Measurements from ENCODE around the gene PSMG2. TPM values are rescaled to one million over a fixed set of nuclear protein-coding genes. Genes with fewer than 3 reads are reported as not detected.
A peak's percentile ranks its signal among the peaks of the same experiment; 100 is the strongest.

The PSMG2 gene
- polyA plus RNA-seq, 3 donors from 2014 or later = 74.9 to 96.6 (median 81.6) TPM

GRCh38 chr18:12692206-12692605, 10.6 kb upstream of the PSMG2 start:
- DNase-seq = no peak
- Mint-ChIP-seq H3K27me3 (ENCODE audit: low read depth in 3 of 3) (no peaks in the 10 kb centered on the region), H3K4me3 (no peak overlapping the region), H3K27ac (peak overlapping the region in 1 of 6 donors; percentile 29), H3K4me1 (no peaks in the 10 kb centered on the region), H3K36me3 (peaks cover 6 to 21% (median 10%) of the 10 kb centered on the region in 3 donors), H3K9me3 (no peaks in the 10 kb centered on the region)

DNA sequence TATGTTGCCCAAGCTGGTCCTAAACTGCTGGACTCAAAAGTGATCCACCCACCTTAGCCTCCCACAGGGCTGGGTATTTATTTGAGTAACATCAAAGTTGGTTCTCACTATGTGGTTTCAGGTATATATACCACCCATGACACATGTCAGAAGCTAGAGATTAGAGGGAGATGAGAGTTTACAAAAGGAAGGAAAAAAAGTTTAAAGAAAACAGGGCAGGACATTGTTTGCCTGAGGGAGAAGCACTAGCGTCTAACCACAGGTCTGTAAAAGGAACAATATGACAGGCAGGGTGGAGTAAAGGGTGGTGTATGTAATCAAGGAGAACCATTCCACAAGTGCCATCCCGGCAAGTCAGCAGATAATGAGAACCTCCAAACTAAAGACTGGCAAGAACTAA, 8.8 kb upstream of the PSMG2 start:
- Mint-ChIP-seq H3K27ac (peak overlapping the region in 1 of 6 donors; percentile 0), H3K4me1 (no peaks in the 10 kb centered on the region), H3K36me3 (peaks cover 6 to 27% (median 10%) of the 10 kb centered on the region in 3 donors), H3K4me3 (no peak overlapping the region), H3K9me3 (no peaks in the 10 kb centered on the region), H3K27me3 (ENCODE audit: low read depth in 3 of 3) (no peaks in the 10 kb centered on the region)
- no peak for DNase-seq

- DNase-seq = no peak
- Mint-ChIP-seq H3K9me3 (no peaks in the 10 kb centered on the region), H3K4me3 (no peak overlapping the region), H3K36me3 (peaks cover 0 to 13% (median 0%) of the 10 kb centered on the region in 3 donors), H3K27me3 (ENCODE audit: low read depth in 3 of 3) (peaks cover 0 to 5% (median 0%) of the 10 kb centered on the region in 3 donors), H3K27ac (no peak overlapping the region), H3K4me1 (peaks cover 34 to 38% of the 10 kb centered on the region in 2 donors)
Measured at GRCh38 chr18:12699747-12700146, 3.1 kb upstream of the PSMG2 start.

DNA sequence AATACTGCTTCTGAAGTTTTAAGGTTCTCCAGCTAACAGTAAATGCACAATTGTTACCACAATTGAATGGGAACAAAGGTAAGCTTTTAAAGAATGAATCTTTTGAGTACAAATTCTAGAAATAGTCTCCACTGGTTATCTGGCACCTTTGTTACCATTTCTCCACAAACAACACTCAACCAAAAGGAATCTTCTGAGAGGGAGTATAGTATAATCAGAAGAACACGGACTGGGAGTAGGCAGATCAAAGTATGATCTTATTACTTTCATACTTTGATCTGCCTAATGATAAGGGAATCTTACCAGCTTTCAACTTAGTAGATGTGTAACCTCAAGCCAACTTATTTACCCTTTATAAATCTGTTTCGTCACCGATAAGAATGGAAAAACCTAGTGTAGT, 1.7 kb upstream of the PSMG2 start:
- H3K36me3 Mint-ChIP-seq = peaks cover 0 to 8% (median 0%) of the 10 kb centered on the region in 3 donors
- H3K27ac Mint-ChIP-seq = peak overlapping the region; percentile 93 to 99 (median 96)
- peaks cover 44 to 51% of the 10 kb centered on the region in 2 donors for H3K4me1 Mint-ChIP-seq
- DNase-seq = no peak
- no peaks in the 10 kb centered on the region for H3K9me3 Mint-ChIP-seq
- H3K4me3 Mint-ChIP-seq = peak overlapping the region; percentile 91 to 98 (median 94)
- H3K27me3 Mint-ChIP-seq (ENCODE audit: low read depth in 3 of 3) = peaks cover 0 to 5% (median 0%) of the 10 kb centered on the region in 3 donors

DNA sequence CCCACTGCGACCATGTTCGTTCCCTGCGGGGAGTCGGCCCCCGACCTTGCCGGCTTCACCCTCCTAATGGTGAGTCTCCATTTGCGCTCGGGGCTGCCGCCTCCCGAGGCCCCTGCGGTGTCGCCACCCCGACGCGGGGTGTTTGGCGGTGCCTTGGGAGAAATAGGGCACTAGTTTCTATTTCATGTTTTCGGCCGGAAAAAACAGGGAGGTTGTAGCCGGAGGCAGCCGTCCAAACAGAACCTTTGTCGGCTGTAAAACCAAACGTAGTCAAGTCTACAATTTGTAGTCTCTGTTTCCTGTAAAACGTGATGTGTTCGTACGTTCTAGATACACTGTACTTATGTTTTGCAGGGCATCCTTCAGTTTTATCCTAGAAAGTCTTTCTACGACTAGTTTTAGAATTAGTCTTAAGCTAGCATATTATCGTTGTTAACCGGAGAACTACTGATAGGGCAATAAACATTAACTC, 290 bp downstream of the PSMG2 start:
- Mint-ChIP-seq H3K27ac (peak overlapping the region; percentile 93 to 99 (median 96)), H3K9me3 (no peaks in the 10 kb centered on the region), H3K4me3 (peak overlapping the region; percentile 91 to 98 (median 94)), H3K36me3 (peaks cover 3 to 17% (median 8%) of the 10 kb centered on the region in 3 donors), H3K4me1 (peaks cover 46 to 60% of the 10 kb centered on the region in 2 donors), H3K27me3 (ENCODE audit: low read depth in 3 of 3) (peaks cover 0 to 5% (median 0%) of the 10 kb centered on the region in 3 donors)
- no peak for DNase-seq

GRCh38 chr18:12703664-12704063, 822 bp downstream of the PSMG2 start:
- Mint-ChIP-seq H3K9me3 (no peaks in the 10 kb centered on the region), H3K27me3 (ENCODE audit: low read depth in 3 of 3) (peaks cover 0 to 5% (median 0%) of the 10 kb centered on the region in 3 donors), H3K4me3 (peak overlapping the region; percentile 91 to 98 (median 94)), H3K4me1 (peaks cover 46 to 60% of the 10 kb centered on the region in 2 donors), H3K36me3 (peaks cover 3 to 14% (median 8%) of the 10 kb centered on the region in 3 donors), H3K27ac (peak overlapping the region; percentile 93 to 99 (median 96))
- no peak for DNase-seq

DNA sequence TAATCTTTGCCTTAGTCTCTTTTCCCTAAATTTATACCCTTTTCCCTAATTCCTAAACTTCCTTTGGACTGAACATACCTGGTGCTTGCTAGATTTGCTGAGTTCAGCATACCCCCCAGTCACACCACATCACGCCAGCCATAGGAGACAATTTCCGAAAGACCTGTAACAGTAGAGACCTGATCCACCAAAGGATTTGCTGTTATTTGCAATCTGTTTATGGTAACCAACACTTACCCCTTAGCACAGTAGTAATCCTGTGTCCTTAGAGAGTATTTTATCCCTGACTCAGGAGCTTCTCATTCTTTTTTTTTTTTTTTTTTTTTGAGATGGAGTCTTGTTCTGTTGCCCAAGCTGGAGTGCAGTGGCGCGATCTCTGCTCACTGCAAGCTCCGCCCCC, 8.6 kb downstream of the PSMG2 start:
- H3K36me3 Mint-ChIP-seq = peaks cover 8 to 23% (median 9%) of the 10 kb centered on the region in 3 donors
- H3K27ac Mint-ChIP-seq = no peak overlapping the region
- DNase-seq = no peak
- H3K27me3 Mint-ChIP-seq (ENCODE audit: low read depth in 3 of 3) = peaks cover 0 to 3% (median 0%) of the 10 kb centered on the region in 3 donors
- peaks cover 1 to 13% of the 10 kb centered on the region in 2 donors for H3K4me1 Mint-ChIP-seq
- H3K4me3 Mint-ChIP-seq = no peak overlapping the region
- no peaks in the 10 kb centered on the region for H3K9me3 Mint-ChIP-seq

DNA sequence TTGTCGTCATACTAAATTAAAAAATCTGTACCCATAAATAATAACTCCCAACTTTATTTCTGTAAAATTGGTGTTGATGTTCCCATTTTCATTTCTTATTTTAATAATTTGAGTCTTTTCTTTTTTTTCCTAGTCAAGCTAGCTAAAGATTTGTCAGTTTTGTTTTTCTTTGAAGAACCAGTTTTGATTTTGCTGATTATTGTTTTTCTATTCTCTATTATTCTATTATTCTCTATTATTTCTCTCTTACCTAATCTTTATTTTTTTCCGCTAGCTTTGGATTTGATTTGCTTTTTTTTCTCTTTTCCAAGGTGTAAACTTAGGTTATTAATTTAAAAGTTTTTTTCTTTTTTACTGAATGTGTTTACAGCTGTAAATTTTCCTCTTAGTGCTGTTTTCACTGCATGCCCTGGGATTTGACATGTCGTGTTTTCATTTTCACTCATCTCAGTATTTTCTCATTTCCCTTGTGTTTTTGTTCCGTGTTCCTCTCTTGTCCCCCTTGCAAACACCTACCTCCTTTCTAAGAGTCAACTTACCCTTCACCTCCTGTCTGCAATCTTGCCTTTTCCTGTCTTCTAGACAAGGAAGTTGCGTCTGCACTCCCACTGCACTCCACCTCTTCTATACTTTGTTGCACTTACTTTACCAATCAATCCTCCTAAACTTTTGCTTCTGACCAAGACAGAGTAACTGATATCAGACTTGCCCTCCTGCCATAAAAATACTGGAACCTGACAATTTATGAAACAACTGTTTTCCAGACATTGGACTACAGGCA, 18.8 kb downstream of the PSMG2 start:
- Mint-ChIP-seq H3K4me3 (no peak overlapping the region), H3K27ac (peak overlapping the region in 1 of 6 donors; percentile 46), H3K36me3 (peaks cover 21 to 45% (median 22%) of the 10 kb centered on the region in 3 donors), H3K4me1 (peaks cover 2% of the 10 kb centered on the region in 2 donors), H3K27me3 (ENCODE audit: low read depth in 3 of 3) (peaks cover 0 to 3% (median 2%) of the 10 kb centered on the region in 3 donors), H3K9me3 (no peaks in the 10 kb centered on the region)
- no peak for DNase-seq

DNA sequence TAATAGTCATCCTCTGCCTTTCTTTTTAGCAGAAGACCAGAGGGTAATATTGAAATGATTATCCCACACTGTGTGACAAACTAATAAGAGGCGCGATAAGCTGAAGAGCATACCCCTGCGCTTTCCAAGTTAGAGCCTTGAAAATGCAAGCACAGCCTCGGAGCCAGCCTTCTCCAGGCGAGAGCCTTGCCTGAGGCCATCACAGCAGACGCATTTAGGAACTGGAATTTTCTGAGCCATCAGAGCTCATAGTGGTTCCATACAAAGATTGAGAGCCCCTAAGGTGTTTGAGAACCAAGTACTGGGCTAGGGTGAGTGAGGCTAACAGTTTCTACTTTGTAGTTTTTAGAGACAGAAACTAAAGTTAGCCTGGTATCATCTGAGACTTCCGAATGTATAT, 19.9 kb downstream of the PSMG2 start:
- Mint-ChIP-seq H3K36me3 (peaks cover 15 to 39% (median 30%) of the 10 kb centered on the region in 3 donors), H3K27ac (no peak overlapping the region)

GRCh38 chr18:12726331-12726730, 23.5 kb downstream of the PSMG2 start:
- H3K36me3 Mint-ChIP-seq = peaks cover 6 to 24% (median 20%) of the 10 kb centered on the region in 3 donors
- no peak overlapping the region for H3K4me3 Mint-ChIP-seq
- H3K4me1 Mint-ChIP-seq = peaks cover 0 to 10% of the 10 kb centered on the region in 2 donors
- peak overlapping the region in 1 of 6 donors; percentile 58 for H3K27ac Mint-ChIP-seq
- no peaks in the 10 kb centered on the region for H3K9me3 Mint-ChIP-seq
- DNase-seq = no peak
- H3K27me3 Mint-ChIP-seq (ENCODE audit: low read depth in 3 of 3) = peaks cover 0 to 2% (median 0%) of the 10 kb centered on the region in 3 donors

More for the DNA sequence above, 19.9 kb downstream of the PSMG2 start:
- peaks cover 0 to 10% of the 10 kb centered on the region in 2 donors for H3K4me1 Mint-ChIP-seq
- no peaks in the 10 kb centered on the region for H3K9me3 Mint-ChIP-seq
- DNase-seq = no peak
- H3K27me3 Mint-ChIP-seq (ENCODE audit: low read depth in 3 of 3) = peaks cover 0 to 3% (median 2%) of the 10 kb centered on the region in 3 donors
- H3K4me3 Mint-ChIP-seq = no peak overlapping the region

DNA sequence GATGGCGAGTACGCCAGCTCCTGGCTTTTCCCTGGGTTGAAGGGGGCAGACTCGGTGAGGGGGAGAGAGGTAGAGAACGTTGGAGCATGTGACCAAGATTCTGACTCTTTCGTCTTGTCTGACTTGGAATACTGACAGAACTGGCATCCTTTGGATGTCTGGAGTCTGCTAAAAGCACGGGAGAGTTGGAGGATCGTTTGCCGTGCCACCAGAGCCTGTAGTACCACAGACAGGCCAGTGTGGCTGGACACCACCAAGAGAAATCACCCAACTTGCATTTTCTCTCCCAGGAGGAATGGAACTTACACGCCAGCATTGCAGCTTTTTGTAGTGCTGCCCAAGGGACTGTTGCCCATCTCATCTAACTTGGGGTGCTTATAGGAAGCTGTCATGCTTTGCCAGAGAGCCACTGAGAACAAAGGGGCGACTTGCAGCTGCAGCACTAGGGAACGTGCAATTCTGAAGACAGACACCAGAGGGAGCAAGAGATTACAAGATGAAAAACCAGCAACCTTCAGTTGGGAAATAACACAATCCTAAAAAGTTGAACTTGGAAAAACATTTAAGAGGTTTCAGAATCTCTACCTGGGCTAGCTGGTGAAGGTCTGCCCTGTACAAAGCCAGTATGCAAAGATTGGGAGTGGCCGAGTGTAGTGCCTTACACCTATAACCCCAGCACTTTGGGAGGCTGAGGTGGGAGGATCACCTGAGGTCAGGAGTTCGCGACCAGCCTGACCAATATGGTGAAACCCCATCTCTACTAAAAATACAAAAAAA, 24.1 kb downstream of the PSMG2 start:
- peak; percentile 55 to 66 (median 64) for DNase-seq
- Mint-ChIP-seq H3K4me3 (no peak overlapping the region), H3K27ac (peak overlapping the region in 1 of 6 donors; percentile 58), H3K27me3 (ENCODE audit: low read depth in 3 of 3) (peaks cover 0 to 2% (median 0%) of the 10 kb centered on the region in 3 donors), H3K36me3 (peaks cover 3 to 22% (median 16%) of the 10 kb centered on the region in 3 donors), H3K4me1 (peaks cover 0 to 10% of the 10 kb centered on the region in 2 donors), H3K9me3 (no peaks in the 10 kb centered on the region)

- DNase-seq = no peak
- H3K27ac Mint-ChIP-seq = no peak overlapping the region
- H3K4me3 Mint-ChIP-seq = no peak overlapping the region
- no peaks in the 10 kb centered on the region for H3K36me3 Mint-ChIP-seq
- no peaks in the 10 kb centered on the region for H3K4me1 Mint-ChIP-seq
- peaks cover 0 to 1% (median 1%) of the 10 kb centered on the region in 3 donors for H3K27me3 Mint-ChIP-seq (ENCODE audit: low read depth in 3 of 3)
- H3K9me3 Mint-ChIP-seq = no peaks in the 10 kb centered on the region
Measured at GRCh38 chr18:12737243-12737902, 34.5 kb downstream of the PSMG2 start.

- no peak for DNase-seq
- H3K27me3 Mint-ChIP-seq (ENCODE audit: low read depth in 3 of 3) = no peaks in the 10 kb centered on the region
- H3K9me3 Mint-ChIP-seq = no peaks in the 10 kb centered on the region
- no peak overlapping the region for H3K27ac Mint-ChIP-seq
- no peaks in the 10 kb centered on the region for H3K36me3 Mint-ChIP-seq
- no peaks in the 10 kb centered on the region for H3K4me1 Mint-ChIP-seq
- H3K4me3 Mint-ChIP-seq = no peak overlapping the region
Measured at GRCh38 chr18:12741351-12741750, 38.5 kb downstream of the PSMG2 start.

Data from immature natural killer cell (primary cell).